HG02840 (cell line): ENCODE data around the gene GNG2.

ENCODE experiments used
- ATAC-seq: cut with Tn5 transposase; IDR thresholded peaks from one replicate; pipeline ENCODE4 v1.9.1; 2021; ENCODE audit warnings: mild to moderate bottlenecking, moderate library complexity, moderate number of reproducible peaks; ENCODE audit not compliant: unreplicated experiment, low FRiP score

The GNG2 gene

DNA sequence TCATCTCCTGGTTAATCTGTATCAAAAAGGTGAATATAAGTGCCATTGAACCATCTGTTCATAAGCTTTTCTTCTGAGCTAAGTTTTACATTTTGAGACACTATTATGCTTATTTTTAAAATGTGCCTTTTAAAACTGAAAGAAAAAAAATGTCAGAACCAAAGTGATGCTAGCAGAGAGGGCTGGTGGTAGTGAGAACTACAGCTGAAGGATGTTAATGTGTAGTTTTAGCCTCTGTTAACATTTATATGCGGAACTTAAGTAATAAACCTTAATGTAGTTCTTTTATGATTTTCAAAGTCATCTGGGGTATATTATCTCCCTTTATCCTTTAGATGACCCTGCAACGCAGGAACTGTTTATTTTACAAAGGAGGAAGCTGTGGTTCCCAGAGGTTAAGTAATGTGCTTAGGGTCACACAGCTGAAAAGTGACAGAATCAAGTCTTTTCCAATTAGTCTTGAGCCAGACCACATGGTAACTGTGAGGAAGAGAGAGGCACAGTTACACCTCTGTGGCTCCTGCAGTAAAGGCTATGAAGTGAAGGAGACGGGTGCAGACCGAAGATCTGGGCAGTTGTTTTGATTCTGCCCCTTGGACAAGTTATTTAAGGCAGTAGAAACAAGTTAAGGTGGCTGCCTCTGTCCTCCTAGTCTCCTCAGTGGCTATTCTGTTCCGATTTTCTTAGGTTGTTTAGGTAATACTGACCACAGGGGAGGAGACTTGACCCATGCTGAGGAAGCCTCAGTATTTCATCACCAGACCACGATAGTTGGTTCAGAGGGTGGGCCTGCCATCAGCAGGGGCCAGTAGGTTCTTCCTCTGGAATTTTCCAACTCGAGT lies 23.9 kb downstream of the GNG2 start:
- ATAC-seq, result no peak

DNA sequence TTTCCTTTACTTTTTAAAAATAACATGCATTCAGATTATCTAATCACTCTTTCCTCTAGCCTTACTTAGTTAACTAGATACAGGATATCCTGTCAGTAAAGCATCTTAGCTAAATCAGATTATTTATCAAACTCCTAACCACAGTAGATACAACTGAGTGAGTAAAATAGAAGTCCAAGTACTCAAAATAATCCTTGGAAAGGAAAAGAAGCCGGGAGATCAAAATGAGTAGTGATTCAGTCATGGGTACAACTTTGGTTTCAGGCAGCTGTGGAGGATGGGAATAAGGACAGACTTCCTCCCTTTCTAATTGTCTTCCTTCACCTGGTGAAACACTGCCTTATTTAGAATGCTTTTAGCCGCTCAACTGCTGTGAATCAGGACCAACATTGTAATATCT lies 29.4 kb downstream of the GNG2 start:
- ATAC-seq, result no peak

DNA sequence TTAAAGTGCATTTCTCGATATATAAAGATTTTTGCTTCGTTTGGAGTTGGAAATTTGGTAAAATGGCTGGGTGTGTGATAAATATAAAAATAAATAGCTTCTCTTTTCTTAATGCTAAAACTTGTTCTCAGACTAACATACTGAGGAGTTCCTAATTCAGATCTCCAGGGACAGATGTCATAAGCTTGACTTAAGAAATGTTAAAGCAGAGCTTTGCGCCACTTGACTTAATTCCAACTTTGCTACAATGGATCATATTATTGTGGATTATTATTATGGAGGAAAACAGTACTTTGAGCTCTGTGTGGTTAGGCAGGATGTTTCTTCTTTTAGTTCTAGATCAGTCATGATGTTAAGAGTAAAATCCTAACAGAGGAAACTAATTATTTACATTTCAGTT lies 33.8 kb downstream of the GNG2 start:
- ATAC-seq, result no peak

DNA sequence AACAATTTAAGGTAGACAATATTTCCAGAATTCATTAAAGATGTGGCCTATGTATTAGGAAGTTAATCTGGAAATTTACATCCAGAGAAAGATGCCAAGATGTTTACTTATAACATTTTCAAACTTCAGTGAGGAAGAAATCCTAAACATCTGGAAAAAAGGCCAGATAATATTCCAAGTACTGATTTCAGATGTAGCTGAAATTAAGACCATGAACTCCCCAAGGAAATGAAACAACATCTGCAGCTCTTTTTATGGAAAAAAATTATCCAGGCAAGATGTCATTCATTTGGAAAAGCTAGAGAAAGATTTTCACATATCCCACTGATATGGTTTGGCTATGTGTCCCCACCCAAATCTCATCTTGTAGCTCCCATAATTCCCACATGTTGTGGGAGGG lies 35.0 kb downstream of the GNG2 start:
- no peak for ATAC-seq

DNA sequence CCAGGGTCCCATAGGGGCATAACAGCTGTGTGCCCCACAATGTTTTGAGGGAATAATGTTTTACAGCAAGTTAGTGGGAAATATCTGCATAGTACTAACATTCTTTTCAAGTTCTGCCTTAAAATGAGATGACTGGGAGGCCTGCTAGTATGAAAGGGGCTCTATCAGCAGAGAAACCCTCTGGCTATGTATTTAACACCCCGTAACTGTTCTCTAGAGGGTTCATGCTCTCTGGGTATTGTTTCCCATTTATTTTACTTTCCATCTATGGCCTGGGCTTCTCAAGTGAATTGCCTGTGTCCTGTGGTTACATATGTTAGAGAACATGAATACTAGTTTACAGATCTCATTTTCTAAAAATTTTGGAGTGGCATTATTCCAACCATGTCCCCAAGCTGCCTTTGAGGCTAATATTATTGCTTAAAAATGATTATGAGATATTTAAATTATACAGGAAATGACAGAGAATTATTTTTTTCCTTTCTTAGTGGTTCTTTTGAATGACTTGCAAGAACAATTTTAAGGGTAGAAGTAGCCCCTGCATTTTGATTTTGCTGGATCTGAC lies 37.5 kb downstream of the GNG2 start:
- no peak for ATAC-seq

DNA sequence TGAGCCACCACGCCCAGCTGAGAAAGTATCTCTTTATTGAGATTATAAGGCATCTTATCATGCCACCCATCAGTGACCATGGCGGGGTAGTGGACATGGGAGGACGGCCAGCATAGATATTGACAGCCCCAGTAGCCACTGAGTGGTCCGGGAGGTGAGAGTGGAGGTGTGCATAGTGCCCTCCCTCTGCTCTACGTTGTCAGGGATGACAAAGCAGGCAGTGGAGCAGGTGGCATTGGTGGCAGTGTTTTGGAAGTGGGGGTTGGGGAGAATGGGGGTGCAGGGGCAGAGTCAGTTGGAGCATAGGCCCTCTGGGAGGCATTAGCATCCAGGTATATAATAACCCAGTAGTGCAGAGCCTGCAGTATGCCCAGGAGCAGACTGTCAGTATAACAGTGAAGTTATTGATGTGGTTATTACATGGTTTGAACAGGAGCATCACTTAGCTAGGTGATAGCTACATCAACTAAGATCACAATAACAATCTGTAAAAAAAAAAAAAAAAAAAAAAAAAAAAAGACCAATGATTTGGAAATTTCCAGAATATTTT lies 41.1 kb downstream of the GNG2 start:
- no peak for ATAC-seq

DNA sequence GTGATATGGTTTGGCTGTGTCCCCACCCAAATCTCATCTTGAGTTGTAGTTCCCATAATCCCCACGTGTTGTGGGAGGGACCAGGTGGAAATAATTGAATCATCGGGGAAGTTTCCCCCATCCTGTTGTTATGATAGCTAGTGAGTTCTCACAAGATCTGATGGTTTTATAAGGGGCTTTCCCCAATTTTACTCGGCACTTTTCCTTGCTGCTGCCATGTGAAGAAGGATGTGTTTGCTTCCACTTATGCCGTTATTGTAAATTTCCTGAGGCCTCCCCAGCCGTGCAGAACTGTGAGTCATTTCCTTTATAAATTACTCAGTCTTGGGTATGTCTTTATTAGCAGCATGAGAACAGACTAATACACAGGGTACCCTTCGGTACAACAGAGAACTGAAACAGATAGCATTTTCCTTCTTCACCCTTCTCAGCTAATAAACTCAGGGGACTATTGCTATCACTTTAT lies 45.3 kb downstream of the GNG2 start:
- ATAC-seq, result peak; percentile 77

DNA sequence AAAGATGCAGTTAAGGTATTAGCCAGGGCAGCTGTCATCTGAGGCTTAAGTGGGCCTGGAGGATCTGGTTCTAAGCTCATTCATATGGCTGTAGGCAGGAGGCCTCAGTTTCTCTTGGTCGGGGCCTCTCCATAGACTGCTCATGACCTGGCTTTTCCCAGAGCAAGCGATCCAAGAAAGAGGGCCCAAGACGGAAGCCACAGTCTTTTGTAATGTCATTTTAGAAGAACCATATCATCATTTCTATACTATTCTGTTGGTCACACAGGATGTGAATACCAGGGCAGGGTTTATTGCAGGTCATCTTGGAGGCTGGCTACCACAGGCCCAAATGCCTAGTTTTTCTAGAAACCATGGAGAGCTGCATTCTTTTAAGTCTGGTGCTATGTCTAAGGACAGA lies 47.7 kb downstream of the GNG2 start:
- no peak for ATAC-seq

DNA sequence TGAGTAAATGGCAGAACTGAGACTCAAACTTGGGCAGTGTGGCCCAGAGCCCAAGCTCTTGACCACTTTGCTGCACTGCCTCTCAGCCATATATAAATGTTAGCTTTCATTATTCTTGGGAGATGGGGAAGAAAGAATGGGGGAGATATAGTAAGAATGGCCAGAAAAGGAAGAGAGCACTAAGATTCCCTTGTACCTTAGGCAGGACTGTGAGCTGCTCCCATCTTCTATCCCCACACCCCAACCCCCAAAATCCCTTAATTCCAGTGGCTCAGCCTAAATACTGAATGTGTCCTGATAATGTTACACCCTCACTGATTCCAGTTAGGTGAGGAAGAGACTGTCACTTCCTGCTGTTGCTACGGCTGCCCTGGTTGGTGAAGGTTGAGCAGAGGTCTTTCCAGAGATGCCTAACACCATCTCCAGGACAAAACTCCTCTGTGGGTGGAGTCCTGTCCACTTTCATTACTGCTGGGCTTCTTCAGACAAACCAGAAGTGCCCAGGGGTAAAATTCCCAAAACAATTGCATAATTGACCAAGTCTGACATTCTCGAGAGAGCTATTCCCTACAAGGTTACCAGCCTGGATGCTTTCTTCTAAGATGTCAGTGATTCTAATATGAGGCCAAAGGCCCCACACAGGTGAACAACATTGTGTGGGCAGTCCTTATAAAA lies 51.8 kb downstream of the GNG2 start:
- no peak for ATAC-seq

DNA sequence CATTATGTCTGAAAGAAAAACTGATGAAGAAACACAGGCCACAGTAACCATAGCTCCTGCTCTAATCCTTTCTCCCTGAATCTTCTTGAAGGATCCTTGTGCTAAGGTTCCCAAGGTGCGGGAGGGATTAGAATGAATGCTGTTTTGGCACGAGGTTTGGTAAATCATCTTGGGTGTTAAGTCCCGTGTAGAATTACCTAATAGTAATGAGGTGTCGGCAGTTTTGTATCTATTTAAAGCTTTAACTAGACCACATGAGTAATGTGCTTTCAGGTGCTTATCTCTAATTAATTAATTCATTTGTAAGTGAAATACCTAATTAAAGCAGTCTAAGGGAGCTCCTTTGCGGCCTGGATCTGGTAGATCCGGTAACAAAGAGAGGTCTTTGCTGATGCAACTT lies 53.9 kb downstream of the GNG2 start:
- ATAC-seq, result no peak

DNA sequence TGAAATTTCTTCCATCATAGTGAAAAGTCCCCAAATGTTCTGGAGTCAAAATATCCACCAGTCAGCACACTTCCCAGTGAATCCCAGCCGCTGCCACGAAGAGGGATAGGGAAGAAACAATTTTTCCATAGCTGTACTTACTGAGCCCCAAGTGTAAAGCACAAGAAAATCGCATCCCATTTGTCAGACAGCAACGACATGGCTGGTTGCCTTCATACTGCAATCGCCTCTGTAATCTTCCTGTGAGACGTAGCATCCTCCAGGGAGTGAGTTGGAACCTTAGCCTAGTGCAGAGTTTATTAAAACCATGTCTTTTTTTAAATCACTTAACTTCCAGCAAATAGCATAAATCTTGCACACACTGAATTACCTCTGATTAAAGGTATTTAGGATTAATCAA lies 56.8 kb downstream of the GNG2 start:
- ATAC-seq, result no peak

DNA sequence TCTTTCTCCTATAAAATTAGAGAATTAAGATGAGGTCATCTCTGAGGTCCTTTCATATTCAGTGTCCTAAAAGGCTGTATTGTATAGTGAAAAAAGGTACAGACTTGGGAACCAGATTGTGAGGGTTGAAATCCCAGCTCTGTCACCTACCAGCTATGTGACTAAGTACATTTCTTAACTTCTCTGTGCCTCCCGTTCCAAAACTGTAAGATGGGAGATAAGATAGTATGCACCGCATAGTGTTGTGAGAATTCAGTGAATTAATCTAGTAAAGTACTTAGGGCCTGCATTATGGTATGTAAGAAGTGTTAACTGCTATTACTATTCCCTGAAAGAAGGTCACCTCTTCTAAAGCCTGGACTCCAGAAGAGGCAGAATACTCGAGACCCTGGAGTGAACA lies 60.6 kb downstream of the GNG2 start:
- no peak for ATAC-seq

DNA sequence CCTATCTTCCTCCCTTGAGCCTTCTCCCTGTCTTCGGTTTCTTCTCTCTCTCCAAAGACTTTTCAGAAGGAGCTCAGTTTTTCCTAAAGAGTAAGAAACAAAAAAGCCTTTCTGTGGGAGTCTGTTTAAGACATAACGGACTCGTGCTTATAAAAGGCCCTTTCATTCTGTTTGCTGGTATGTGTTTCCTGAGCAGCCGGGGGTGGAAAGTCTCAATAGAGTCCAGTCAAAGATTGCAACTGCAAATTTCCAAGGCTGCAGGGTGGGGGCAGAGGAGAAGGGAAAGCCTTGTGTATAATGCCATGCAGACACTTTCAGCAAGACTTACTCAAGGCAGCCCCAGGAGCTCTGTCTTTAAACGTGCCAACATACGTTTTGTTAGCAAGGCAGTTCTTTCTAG lies 62.2 kb downstream of the GNG2 start:
- ATAC-seq, result no peak

DNA sequence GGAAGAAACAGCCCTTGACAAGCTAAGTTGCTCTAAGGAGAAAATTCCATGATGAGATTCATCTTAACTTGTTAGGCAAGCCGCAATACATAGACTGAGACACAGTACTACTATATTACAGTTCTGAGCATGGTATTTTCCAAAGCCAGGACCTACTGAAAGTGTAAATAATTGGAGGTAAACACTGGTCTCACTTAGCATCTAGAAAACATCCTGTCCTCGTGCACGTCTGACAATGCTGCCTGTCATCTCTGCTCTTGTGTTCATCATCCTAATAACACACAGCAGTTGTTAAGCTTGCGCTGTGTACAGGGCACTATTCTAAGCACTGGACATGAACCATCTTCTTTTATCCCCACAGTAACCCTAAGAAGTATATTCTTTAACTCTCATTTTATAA lies 64.2 kb downstream of the GNG2 start:
- ATAC-seq, result no peak

DNA sequence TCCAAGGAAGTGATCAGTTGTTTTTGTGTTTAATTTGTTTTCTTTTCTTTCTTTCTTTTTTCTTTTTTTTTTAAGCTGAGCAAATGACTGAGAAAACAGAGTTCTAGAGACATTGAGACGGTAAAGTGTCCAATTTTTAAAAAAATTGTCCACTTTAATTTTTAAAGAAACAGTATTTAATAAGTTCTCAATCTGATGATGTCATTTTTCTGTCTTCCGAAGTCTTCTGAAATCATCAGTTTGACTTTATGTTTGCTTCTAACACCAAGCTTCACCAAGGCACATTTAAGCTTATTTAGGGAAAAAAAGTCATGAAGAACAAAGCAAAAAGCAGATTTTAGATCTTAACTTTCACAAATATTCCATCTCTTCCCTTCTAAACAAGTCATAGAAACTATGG lies 65.6 kb downstream of the GNG2 start:
- no peak for ATAC-seq

DNA sequence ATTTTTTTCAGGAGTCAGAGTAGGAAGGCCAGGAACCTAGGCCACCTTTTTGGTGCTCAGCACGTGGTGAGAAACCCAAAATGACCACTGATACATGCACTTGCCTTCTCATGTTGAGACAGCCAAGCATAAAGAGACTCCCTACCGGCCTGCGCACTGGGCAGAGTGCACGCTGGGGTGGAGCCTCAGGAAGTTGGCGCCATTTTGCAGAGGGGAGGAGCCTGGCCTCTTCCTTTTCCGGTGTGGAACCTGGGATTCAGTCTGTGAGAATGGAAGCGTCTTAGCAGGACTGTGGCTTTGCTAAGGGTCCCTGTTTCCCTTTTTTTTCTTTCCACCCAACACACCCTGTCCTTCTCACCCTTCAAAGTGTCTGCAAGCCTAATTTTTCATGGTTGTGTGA lies 66.0 kb downstream of the GNG2 start:
- ATAC-seq, result no peak

DNA sequence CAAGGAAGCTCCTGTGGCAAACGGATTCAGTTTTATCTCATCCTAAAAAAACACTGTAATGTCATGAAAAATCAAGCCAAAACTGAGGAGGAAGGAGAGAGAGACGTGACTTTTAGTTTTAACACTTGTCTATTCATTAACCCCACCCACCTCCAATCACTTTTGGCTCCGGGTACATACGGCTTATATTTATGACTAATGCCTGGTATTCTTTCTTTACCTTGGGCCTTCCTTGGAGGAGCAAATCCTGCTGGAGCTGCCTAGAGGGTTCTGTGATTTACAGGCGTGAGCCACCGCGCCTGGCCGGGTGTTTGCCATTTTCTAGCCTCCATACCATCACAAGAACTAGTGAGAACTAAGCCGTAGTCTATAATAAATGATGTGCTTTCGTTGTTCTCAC lies 68.2 kb downstream of the GNG2 start:
- ATAC-seq, result no peak

DNA sequence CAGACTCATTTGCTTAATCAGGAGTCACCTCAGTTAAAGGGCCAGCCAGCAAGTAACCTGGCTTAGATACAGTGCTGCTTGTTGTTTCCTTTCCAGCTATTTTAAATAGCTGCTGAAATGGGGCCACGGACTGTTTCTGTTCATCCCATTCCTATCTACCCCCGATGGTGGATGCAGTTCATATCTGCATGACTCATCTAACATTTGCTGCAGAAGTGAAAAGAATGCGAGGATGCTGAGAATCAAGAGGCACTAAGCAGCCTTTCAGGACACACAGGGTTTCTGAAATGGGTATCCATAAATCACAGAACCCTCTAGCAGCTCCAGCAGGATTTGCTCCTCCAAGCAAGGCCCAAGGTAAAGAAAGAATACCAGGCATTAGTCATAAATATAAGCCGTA lies 68.8 kb downstream of the GNG2 start:
- no peak for ATAC-seq

DNA sequence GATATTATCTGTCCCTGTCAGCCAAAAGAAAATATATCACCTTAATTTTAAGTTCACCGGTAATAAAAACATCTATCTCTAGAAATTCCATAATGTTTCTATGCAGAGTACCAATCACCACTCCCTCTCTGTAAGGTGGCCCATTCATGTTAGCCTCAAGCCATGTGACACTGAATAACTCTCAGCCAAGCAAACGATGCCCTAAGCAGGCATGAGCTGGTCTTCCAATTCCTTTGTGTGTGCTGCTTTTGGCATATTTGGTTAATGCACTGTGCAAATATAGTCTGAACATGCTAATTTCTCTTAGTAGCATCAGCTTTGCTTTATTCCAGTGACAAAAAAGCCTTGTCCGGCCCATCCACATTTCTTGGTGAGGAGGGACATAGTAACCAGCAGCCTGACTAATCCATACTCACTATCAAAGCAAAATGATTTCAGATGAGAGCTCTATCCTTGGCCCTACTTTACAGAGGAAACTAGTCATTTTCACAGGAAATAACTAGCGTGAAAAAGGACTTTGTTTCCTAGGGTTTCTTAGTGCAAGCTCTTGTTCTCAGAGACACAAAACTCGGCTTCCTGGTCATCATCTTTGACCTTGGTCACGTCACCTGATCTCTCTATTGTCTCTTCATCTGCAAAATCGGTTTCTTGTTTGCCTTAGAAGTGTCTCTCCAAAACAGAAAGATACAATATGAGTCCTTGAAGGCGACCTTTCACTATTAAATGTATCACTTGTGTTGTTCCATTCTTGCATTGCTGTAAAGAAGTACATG lies 69.7 kb downstream of the GNG2 start:
- no peak for ATAC-seq

DNA sequence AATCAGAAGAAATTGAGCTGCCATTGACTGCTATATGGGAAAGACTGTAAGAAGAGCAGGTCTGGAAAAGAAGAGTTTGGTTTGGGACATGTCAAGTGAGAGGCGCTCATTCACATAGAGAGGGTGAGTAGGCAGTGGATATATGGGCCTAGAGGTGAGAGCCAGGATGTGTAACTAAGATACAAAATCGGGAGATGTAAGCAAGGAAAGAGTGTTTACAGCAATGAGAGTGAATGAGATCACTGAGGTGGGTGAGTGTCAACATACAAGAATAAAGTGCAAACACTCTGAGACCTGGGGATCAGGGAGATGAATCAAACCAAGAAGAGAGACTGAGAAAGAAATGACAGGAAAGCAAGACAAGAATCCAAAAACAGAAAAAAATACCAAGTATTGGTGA lies 70.9 kb downstream of the GNG2 start:
- ATAC-seq, result no peak

DNA sequence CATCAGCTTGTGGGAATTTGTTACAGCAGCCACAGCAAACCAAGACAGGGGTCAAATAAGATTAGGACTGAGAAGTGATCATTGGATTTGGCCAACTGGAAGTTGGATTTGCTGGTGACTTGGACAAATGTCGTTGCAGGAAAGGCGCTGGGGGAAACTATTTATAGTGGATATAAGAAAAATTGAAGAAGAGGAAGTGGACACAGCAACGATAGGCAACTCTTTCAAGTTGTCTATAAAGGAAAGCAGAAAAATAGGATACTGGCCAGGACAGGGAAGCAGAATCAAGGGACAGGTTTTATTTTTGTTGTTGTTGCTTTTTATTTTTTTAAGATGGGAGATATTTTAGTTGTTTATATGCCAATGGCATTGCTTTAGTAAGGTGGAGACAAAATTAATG lies 72.8 kb downstream of the GNG2 start:
- ATAC-seq, result no peak
